NCI-H774 (cell line): ENCODE data around the gene SPTB.
"Not testable (repeated sequence)": the region's sequence is repeated elsewhere in the genome, so short reads cannot be mapped to it uniquely, and the experiment has no call there.

Experiments
- DNase-seq: peaks from one replicate; lab custom pipeline; 2025; lab: John Stamatoyannopoulos, UW

The SPTB gene

DNA sequence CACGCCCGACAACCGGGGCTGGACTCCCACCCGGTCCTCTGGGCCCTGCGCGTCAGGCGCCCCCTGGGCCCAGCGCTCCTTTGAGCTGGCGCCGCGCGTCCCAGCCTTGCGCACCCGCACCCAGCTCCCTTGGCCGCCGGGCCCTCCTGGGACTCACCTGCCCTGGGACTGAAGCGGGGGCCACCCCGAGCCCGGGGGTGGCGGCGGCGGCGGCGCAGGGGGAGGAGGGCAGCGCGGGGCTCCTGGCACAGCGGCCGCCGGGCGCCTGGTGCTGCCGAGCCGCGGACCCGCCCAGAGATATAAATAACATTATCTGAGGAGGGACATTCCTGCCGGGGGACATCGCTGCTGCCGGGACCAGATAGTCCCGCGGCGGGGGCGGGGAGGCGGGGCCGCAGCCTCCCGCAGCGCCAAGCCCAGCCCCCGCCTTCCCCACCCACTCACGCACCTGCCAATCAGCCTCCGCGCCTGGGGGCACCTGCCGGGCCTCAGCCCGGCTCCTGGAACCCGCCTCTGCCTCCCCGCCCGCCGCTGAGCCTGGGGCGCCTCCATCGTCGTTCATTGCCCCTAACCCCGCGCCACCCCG is at the start of gene SPTB:
TSS of gene SPTB (minus strand) at position 273 of the 586 bp plus-strand sequence. CDS start 56,813 bp downstream, outside the sequence.
- peak; percentile 62 for DNase-seq

DNA sequence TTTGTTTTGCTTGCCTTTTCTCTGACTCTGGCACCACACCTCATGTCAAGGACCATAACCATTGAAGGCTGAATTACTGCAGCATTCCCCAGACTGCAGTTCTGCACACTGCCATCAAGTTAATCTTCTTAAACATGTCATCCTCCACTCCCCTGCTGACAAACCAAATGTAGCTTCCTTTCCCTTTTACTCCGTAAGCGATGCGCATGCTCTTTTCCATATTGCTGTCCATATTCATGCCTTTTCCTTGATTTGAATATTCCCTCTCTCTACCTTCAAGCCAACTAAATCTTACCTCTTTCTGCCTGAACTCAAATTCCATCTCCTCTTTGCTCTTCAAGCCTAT is 49.3 kb upstream of the SPTB start:
- DNase-seq: no peak

DNA sequence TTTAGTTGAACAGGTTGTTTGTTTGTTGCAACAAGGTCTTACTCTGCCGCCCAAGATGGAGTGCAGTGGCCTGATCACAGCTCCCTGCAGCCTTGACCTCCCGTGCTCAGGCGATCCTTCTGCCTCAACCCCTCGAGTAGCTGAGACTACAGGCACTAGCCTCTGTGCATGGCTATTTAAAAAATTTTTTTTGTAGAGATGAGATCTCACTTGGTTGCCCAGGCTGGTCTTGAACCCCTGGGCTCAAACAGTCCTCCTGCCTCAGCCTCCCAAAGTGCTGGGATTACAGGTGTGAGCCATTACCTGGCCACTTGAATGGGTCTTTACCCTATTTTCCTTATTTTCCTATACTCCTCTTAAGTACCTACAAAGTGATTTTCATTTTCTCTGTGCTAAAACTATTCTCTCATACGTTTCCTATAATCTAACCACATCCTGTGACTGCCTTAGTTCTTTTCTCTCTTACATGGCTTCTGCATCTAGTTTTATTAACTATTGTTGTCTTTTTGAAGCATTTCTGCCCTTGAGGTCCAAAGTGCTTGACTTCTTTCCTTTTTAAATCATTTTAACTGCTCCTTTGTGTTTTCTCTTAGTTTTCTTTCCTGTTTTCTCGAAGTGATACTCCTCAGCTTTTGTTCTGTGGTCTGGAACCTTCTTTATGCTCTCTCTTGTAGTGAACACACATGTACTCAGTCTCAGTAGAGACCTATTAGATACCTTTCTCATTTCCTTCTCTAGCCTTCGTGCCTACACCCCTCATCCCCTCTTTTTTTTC is 48.7 kb upstream of the SPTB start:
- no peak for DNase-seq

DNA sequence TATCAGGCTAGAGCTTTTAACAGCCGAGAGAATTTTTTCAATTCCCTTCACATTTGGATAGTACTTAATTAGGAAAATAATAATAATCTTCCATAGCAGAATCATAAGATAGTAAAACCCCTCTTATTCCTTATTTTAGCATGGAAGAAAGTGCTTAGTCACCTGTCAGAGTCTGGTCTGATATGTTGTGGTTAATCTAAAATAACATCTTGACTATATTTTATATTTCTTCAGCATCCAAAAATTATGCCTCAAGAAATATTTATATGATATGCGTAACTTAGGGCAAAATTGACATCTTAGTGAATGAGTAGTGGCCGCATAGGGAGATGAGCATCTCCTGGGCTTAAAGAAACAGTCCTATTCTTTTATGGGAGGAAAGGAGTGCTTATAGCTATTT is 47.3 kb upstream of the SPTB start:
- DNase-seq: no peak

DNA sequence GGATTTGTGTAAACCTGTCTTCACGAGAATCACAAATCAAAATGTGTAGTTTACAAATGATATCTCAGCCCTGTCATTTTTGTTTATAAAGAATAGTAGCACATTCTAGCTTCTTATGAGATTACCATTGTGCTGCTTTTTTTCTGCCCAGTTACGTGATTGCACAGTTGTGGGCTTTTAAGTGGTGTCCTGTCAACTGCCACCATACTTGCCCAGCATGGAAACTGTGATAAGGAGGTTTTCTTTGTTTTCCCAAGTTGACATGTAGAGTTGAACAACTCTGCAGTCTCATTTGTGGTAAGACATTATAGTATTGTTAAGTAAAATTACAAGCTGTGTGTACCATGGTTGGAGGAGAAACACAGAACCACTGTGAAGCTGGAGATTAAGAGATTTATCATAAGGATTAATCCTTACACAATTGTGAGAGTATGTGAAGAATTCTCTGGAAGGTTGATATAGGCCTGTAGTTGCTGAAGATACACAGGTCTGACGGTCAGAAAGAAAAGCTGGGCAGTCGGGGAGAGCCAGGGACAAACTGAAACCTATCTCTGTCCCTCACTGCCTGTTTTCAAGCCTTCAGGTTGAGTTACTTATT is 46.8 kb upstream of the SPTB start:
- no peak for DNase-seq

DNA sequence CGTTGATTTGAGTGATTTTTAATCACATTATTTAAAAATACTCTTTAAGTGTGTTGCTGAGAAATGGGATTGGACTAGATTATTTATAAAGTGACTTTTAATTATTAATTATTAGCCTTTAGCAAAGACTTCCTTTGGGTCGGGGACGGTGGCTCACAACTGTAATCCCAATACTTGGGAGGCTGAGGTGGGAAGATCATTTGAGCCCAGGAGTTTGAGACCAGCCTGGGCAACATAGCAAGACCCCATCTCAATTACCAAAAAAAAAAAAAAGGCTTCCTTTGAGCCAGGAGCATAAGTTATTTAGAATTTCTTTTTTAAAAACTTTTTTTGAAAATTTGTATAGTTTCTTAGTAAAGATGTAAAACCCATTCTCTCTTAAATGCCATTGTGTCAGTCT is 43.3 kb upstream of the SPTB start:
- DNase-seq: no peak

DNA sequence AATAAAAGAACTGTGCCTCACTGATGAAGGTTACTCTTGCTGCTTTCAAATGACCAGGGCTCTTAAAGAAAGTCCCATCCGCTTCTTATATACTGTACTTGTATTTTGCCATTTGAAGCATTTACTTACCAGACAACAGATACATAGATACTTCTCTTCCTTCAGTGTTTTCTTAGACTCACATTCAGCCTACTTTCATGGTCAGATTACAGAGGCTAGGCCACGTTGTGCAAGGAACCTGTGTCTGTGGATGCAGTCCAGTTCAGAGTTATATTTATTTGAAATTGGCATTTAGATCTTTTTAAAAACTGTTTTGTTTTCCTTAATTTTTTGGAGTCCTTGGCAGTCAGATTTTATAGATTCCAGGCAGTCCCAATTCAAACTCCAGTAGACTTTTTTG is 40.8 kb upstream of the SPTB start:
- DNase-seq: no peak

DNA sequence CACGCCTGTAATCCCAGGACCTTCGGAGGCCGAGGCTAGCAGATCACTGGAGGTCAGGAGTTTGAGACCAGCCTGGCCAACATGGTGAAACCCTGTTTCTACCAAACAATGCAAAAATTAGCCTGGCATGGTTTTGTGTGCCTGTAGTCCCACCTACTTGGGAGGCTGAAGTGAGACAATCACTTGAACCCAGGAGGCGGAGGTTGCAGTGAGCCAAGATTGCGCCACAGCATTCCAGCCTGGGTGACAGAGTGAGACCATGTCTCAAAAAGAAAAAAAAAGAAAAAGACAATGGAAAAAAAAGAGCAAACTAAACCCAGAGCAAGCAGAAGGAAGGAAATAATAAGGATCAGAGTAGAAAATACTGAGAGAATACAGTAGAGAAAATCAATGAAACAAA is 39.9 kb upstream of the SPTB start:
- DNase-seq: no peak

DNA sequence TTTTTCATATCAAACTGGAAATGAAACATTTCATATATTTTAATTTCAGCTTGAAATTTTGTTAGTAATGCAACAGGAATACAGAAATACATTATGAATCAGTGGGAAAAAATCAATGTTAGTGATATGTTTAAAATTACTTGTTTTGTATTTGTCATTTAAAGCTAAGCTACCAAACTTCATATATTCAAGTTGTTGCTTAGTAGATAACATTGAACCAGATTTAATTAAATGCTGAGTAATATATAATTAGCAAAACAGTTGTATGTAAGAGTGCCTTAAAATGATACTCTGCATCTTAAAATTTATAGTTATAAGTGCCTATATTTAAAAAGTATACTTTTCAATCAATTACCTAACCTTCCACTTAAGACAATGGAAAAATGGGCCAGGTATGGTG is 39.5 kb upstream of the SPTB start:
- no peak for DNase-seq

DNA sequence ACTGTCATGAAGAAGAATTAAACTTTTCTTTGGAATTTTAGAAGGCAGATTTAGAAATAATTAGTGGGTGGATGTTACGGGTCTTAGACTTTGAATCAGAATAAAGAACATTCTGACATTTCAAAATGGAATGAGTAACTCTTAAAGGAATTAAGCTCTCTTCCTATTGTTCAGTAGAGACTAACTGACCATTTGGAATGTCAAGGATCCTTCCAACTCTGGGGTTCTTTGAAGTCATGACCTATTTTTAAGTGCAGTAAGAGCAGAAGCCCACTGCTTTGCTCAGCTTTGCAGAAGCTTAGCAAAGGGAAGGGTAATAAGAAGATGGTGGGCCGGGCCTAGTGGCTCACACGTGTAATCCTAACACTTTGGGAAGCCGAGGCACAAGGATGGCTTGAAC is 38.5 kb upstream of the SPTB start:
- DNase-seq: no peak

DNA sequence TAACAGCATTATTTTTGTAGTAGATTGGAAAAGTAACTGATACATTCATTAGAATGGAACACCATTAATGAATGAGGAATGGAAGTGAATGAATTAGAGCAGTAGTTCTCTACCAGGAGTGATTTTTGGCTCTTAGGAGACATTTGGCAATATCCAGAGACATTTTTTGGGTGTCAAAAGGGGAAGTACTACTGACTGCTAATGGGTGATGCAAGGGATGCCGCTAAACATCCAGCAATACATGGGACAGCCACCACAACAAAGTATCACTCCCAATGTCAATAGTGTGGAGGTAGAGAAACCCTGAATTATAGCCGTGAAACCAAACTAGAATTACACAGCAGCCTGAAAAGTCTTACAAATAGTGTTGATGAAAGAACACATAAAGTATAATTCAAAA is 36.1 kb upstream of the SPTB start:
- no peak for DNase-seq

DNA sequence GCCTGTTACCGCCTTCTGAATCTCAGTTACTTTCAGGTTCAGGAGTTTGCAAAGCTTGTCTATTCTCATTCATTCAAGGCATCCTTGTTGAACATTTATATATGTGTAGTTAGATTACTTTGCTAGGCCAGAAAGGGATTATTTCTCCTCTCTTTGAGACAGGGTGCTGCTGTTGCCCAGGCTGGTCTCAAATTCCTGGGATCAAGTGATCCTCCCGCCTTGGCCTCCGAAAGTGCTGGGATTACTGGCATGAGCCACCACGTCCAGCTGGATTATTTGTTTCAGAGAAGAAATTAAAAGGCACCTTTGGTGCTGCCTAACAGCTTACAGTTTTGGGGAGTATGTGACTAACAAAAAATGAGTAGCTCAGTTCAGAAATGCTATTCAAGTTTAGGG is 35.3 kb upstream of the SPTB start:
- no peak for DNase-seq

DNA sequence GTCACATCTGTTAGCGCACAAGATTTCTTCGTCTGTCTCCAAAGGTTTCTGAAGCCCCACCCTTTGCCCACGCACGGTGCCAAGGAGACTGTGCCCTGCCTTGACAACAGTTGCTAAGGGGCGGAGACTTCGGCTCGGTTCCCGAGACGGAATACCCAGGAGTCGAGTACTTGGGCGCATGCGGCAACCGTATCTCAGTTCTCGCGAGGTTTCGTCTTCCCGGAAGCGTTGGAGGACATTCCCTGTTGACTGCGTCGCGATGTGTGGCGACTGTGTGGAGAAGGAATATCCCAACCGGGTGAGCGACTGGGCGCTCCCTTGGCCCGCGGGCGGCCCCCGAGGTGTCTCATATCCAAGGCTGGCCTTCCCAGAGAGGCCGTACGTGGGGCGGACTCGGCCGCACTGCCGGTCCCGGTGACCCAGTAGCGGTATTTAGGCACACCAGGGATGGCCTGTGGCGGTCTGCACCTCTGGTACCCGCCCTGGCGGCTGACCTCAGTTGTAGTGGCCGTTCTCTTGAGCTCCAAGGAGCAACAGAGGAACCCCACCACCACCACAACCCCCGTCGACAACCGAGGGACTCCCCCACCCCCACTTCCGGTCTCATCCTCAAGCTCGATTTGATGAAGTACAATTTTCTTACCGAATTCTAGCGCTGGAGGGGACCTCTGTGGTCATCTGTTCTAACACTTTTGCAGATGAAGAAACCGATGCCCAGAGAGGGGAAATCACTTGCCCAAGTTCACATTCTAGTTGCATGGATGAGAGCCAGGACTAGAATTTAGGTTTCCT is 34.7 kb upstream of the SPTB start, which contains the start of gene CHURC1:
TSS of gene CHURC1 (plus strand) at position 219 of the 792 bp plus-strand sequence. CDS start at position 260, 41 bp downstream.
- DNase-seq: peak; percentile 91

DNA sequence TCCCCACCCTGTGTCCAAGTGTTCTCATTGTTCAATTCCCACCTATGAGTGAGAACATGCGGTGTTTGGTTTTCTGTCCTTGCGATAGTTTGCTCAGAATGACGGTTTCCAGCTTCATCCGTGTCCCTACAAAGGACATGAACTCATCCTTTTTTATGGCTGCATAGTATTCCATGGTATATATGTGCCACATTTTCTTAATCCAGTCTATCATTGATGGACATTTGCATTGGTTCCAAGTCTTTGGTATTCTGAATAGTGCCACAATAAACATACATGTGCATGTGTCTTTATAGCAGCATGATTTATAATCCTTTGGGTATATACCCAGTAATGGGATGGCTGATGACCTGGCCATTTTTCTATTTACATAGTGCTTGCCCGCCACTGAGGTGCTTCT is 33.8 kb upstream of the SPTB start:
- DNase-seq: not testable (repeated sequence)

DNA sequence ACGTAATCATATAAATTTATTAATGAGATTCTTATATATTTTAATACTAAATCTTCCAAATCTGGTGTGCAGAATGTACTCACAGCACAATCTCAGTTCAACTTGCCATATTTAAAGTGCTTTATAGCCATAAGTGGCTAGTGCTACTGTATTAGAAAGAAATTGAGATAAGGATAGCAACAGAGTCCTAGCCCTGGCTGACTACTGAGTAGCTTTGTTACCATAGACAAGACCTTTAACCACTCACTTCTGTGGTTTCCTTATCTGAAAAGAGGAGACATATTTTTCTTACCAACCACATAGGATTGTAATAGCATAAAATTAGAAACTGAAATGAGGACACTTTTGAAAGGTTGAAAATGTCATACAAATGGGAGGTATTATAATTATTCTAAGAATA is 32.6 kb upstream of the SPTB start:
- DNase-seq: no peak

DNA sequence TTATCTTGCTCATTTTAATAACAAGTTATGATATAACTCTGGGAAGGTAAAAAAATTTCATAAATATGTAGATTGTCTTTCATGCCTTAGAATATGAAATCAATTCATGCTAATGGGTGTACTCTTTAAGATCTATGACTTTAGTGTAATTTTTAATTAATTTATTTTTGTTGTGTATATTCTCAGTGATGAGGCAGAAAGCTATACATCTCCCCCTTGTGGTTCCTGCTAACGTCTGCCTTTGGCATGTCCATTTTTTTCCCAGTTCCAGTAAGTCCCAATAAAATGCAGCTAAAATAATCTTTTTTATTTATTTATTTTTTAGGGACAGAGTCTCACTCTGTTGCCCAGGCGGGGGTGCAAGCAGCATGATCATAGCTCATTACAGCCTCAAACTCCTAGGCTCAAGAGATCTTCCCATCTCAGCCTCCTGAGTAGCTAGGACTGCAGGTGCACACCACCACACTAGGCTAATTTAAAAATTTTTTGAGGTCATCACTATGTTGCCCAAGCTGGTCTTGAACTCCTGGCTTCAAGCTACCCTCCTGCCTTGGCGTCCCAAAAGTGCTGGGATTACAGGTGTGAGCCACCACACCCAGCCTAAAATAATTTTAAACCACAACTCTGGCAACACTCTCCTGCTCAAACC is 31.3 kb upstream of the SPTB start:
- DNase-seq: no peak

DNA sequence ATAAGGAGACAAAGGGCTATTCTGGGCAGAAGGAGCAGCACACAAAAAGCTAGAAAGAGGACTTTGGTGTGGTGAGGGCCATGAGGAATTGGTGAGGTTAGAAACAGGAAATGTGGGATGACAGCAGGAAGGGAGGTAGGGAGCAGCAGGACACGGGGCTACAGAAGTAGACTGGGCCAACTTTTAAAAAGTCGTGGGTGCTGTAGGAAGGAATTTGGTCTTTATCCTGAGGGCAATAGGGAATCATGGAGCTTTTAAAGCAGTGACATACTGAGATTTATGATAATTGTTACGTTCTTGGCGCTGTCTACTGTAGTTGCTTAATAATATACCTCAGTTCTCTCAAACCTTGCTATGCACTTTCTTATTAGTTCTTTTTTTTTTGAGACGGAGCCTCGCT is 26.3 kb upstream of the SPTB start:
- DNase-seq: no peak

DNA sequence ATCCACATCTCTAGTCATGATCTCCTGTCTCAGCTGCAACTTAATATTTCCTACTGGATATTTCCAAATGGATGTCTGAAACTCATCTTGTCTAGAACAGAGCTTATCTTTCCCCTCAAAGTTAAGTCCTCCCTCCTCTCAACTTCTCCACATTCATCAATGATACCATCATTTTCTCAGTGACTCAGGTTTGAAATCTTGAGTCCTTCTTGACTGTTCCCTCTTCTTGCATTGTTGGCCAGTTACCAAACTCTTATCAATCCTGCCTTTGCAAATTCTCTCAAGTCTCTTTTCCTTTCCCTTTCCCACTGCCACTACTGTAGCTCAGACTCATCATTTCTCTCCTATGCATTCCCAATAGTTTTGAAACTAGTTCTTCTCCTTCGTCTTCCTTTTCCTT is 20.3 kb upstream of the SPTB start:
- DNase-seq: no peak

DNA sequence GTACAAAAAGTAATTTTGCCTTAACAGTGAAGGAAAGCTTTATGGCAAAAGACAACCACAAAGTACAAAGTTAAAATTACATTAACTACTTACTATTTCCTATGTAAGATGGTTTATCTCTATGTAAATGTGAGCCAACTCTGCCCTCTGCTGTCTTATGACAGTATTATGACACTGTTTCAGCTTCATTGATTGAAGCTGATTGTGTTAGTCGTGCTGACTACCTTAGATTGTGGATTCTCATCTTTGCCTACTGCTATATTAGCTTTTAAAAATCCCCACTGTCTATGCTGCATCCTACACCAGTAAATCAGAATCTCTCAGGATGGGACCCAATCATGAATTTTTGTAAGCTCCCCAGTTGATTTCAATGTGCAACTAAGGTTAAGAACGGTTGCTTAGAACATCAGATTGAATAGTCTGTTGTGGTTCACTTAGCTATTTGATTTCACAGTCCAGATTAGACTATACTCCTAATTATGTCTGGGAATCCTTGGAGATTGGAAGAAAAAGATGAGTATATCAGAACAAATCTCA is 12.2 kb upstream of the SPTB start:
- DNase-seq: no peak

DNA sequence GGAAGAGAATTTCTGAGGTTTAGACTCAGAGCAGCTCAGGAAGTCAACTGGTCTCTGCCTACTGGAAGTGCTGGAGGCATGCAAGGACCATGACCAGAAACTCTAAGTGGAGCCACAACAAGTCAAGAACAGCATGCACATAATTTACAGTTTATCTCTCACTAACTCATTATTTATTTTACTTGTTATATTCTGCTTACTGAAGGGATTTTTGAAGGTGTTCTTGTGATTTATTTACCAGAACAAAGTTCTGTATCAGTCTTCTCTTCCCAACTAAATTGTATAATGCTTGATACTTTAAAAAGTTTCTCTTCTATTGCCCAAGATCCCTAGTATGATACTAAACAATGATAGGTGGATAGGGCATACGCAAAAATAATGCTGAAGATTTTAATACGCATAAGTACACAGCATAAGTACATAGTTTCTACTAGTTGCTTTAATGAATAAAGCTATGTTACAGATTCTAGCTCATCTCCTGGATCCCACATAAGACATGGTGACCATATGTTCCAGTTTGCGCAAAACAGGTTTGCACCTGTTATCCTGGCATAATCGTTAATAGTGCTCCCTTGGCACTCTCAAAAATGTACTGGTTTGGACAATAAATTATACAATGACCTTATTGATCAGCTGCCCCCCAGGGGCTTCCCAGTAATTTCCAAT is 11.6 kb upstream of the SPTB start:
- DNase-seq: no peak

DNA sequence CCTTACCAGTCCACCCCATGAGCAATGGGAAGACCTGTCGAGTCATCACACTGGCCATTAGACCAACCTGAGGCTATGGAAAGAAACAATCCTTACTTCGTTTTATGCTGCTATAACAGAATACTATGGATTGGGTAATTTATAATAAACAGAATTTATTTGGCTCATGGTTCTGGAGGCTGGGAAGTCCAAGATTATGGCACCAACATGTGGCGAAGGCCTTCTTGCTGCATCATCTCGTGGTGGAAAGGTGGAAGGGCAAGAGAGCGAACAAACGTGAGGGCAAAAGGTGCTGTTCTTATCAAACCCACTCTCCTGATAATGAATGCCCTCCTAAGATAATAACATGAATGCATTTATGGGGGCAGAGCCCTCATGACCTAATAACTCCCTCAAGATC is 9.6 kb upstream of the SPTB start:
- DNase-seq: no peak
